ENCODE data around the gene AP1G2. TPM values are rescaled to one million over a fixed set of nuclear protein-coding genes. Genes with fewer than 3 reads are reported as not detected.

Gene AP1G2
- total RNA-seq, 2 donors from 2014 or later = 193 to 370 TPM

DNA sequence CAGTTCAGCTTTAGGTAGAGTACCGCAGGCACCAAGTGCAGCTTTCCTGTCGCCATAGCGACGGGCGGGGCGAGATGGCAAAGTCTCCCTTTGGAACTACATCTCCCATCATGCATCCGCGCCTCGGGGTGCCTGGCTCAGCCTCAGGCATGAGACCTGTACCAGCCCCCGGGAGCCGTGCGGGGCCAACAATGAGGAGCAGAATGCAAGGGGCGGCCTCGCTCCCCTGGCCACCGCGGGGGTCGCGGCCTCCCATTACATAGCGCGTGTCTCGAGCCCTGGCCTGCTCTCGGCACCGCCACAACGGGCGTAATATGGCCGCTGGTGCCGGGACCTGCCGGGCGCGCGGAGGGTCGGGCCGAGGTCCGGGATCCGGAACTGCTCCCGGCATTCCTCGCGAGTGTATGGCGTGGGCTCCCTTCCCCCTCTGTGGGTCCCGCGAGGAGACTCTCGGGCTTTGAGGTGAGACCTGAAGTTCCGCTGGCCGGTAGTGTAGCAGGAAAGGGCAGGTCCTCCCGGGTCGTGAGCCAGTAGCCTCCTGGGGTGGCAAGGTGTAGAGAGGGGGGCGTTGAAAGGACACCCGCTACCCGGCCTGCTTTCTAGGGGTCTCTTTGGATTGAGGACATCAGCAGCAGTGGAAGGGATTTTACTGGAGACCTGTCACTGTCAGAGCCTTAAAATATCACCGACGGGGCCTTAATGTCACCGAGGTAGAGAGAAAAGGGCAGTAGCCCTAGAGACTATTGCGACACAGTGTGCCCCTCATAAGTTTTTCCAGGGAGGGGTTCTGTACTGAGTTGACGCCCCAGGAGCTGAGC, 11.5 kb downstream of the AP1G2 start, which contains the start of gene THTPA:
Gene THTPA, plus strand, starts transcription at position 390 of the 818 bp plus-strand sequence. CDS start 487 bp downstream, outside the sequence.
- H3K36me3 Mint-ChIP-seq = peaks cover 0 to 20% of the 10 kb centered on the region in 2 donors

DNA sequence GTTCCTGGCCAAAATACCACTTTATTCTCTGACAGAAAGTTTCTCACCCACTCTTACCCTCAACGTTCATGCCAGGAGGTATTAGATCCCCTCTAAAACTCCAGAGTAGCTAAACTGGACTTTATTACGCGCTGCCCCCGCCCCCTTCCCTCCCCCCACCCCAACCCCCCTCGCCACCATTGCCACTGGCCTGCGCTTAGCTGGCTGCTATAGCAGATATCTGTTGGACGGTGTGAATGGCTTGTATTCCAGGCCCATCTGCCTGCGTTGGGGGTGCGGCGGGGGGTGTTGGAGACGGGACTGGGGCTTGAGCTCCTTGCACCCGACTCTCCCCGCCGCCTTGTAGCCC, 12.1 kb downstream of the AP1G2 start:
- Mint-ChIP-seq H3K27ac (peak overlapping the region; percentile 97), H3K9me3 (no peaks in the 10 kb centered on the region), H3K36me3 (peaks cover 0 to 18% of the 10 kb centered on the region in 2 donors)
- ATAC-seq (no peak), DNase-seq (ENCODE audit: low spot score in 2 of 2) (no peak)

More for the DNA sequence above, 11.5 kb downstream of the AP1G2 start, which contains the start of gene THTPA:
- ATAC-seq (peak; percentile 78 to 89), DNase-seq (ENCODE audit: low spot score in 2 of 2) (peak; percentile 86 to 90)
- Mint-ChIP-seq H3K9me3 (no peaks in the 10 kb centered on the region), H3K27ac (peak within 1 kb of the TSS; percentile 97 to 99)

DNA sequence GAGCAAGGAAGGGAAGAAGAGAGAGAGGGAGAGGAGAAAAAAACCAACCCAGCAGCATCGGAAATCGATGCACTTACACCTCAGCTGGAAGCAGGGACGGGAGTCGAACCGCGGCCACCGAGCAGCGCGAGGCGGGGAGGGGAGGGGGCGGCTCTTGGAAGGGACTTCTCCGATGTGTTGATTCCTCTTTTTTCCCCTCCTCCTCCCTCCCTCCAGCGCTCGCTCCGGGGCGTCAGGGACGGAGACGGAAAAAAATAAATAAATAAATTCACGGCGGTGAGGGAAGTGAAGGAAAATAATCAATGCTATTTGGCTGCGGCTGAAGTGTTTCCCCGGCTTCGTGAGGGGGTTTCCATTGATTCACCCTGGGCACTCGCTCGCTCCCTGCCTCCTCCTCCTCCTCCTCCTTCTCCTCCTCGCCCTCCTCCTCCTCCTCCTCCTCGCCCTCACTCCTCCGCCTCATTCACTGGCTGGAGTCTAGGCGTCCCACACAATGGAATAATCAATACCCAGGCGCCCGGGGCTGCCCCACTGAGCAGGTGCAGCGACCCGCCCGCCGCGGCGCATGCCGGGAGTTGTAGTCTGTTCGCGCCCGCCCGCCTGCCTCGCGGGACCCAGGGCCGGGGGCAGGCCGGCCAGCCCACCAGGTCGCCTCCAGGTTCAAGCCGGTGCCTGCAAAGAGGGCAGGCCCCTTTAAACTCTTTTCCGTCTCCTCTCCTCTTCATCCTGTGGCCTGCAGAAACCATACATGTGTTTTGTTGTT, 16.1 kb downstream of the AP1G2 start, which contains the start of gene ZFHX2:
Gene ZFHX2, minus strand, starts transcription at position 500 of the 763 bp plus-strand sequence. CDS start 16,440 bp downstream, outside the sequence.
- peak; percentile 80 to 82 for DNase-seq (ENCODE audit: low spot score in 2 of 2)
- H3K9me3 Mint-ChIP-seq = no peaks in the 10 kb centered on the region
- peak within 1 kb of the TSS; percentile 82 to 92 for H3K27ac Mint-ChIP-seq
- peak; percentile 79 to 82 for ATAC-seq
- H3K36me3 Mint-ChIP-seq = peaks cover 0 to 6% of the 10 kb centered on the region in 2 donors

DNA sequence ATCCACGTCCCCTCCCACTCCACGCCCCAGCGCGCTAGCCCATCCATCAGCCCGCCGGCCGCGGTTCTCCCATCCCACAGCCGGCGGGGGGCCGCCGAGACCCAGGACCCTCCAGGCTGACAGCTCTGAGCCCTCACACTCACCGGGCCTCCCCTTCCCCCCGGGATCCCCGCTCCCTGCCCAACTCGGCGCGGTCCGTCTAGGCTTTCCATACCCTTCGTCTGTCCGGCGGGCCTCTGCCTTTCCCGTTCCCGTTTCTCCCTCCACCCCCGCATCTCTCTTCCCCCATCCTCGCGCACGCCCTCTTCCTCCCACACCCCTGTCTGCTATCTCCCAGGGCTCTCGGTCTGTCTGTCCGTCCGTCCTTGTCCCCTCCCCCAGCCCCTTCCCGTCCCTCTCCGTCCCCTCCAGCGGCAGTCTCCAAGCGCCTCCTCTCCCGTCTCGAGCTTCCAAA, 16.8 kb downstream of the AP1G2 start:
- Mint-ChIP-seq H3K36me3 (no peaks in the 10 kb centered on the region), H3K9me3 (no peaks in the 10 kb centered on the region), H3K27ac (no peak overlapping the region)
- no peak for ATAC-seq
- no peak for DNase-seq (ENCODE audit: low spot score in 2 of 2)

DNA sequence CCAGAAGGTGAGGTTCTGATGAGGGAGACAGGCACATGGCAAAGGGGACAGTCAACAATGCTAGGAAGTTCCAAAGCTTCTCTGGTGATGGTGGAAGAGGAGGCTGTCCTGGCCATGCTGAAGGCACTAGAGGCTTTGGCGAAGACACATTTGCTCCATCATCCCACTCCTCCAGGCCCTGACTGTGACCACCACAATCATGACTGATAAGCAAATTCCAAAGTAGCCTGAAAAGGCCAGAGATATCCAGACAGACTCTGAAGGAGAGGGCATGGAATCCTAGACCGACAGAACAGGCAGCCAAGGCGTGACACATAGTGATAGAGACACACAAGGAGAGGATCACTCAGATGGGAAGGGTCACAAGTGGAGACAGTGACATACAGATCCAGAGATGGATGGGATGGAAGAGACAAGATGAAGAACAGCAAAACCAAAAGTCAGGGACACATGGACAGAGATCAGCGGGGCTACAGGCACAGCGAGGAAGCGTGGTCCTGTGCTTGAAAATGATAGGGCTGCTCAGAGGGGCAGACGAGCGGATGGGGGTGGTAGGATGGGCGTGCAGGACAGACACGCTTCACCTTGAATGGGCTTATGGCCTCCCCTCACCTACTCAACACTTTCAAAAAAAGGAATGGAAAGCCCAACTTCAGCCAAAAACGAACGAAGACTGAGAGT, 17.3 kb downstream of the AP1G2 start:
- no peak for DNase-seq (ENCODE audit: low spot score in 2 of 2)
- H3K36me3 Mint-ChIP-seq = no peaks in the 10 kb centered on the region
- no peaks in the 10 kb centered on the region for H3K9me3 Mint-ChIP-seq
- no peak overlapping the region for H3K27ac Mint-ChIP-seq
- ATAC-seq = no peak

GRCh38 chr14:23548351-23549318, 19.0 kb downstream of the AP1G2 start:
- Mint-ChIP-seq H3K9me3 (no peaks in the 10 kb centered on the region), H3K36me3 (no peaks in the 10 kb centered on the region), H3K27ac (no peak overlapping the region)
- DNase-seq (ENCODE audit: low spot score in 2 of 2) (no peak), ATAC-seq (no peak)

DNA sequence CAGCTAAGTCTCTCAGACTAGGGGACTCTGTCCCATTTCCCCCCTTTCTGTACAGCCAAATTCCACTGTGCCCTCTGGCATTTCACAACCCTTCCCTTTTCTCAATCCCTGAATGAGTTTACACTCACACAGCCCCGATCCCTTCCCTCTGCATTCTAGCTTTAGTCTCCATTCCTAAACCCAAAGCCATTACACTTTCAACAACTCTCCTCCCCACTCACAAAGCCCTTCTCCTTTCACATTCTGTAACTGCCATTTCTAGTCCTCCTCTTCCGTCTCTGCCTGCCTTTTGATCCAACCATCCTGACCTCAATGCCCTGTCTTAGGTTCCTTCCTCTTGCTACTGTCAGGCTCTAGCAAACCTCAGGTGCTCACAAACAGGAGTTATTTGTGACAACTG, 19.7 kb downstream of the AP1G2 start:
- ATAC-seq = no peak
- Mint-ChIP-seq H3K9me3 (no peaks in the 10 kb centered on the region), H3K27ac (no peak overlapping the region), H3K36me3 (no peaks in the 10 kb centered on the region)
- DNase-seq (ENCODE audit: low spot score in 2 of 2) = no peak

- H3K9me3 Mint-ChIP-seq = no peaks in the 10 kb centered on the region
- ATAC-seq (no peak), DNase-seq (ENCODE audit: low spot score in 2 of 2) (no peak)
- H3K27ac Mint-ChIP-seq = no peak overlapping the region
- H3K36me3 Mint-ChIP-seq = no peaks in the 10 kb centered on the region
These were observed 21.0 kb downstream of the AP1G2 start for GRCh38 chr14:23546450-23547035.

- DNase-seq (ENCODE audit: low spot score in 2 of 2) (no peak), ATAC-seq (no peak)
- H3K36me3 Mint-ChIP-seq = no peaks in the 10 kb centered on the region
- no peak overlapping the region for H3K27ac Mint-ChIP-seq
- H3K9me3 Mint-ChIP-seq = no peaks in the 10 kb centered on the region
These were observed 21.7 kb downstream of the AP1G2 start for GRCh38 chr14:23545740-23546365.

GRCh38 chr14:23544511-23545447, 22.8 kb downstream of the AP1G2 start:
- no peak for DNase-seq (ENCODE audit: low spot score in 2 of 2)
- no peak for ATAC-seq
- Mint-ChIP-seq H3K9me3 (no peaks in the 10 kb centered on the region), H3K27ac (no peak overlapping the region), H3K36me3 (no peaks in the 10 kb centered on the region)

- H3K27ac Mint-ChIP-seq = no peak overlapping the region
- no peaks in the 10 kb centered on the region for H3K36me3 Mint-ChIP-seq
- no peak for ATAC-seq
- no peaks in the 10 kb centered on the region for H3K9me3 Mint-ChIP-seq
- DNase-seq (ENCODE audit: low spot score in 2 of 2) = no peak
These were observed 24.2 kb downstream of the AP1G2 start for GRCh38 chr14:23543403-23543802.

DNA sequence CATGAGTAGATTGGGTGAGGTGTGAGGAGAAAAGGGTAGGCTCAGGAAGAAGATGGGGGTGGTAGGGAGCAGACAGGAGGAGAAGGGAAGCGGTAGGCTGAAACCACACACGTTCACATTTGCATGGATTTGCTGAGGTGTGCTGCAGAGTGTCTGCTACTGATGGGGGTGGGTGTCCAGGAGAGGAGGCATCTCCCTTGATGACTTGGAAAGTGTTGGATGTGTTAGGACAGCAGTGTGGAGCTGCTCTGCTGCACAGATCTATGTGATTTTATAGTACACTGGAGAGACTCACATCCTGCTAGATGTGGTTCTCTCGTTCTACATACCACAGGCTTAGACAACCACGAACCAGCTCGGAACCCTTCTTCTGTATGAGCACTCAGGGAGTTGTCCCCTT, 25.3 kb downstream of the AP1G2 start:
- ATAC-seq (no peak), DNase-seq (ENCODE audit: low spot score in 2 of 2) (no peak)
- H3K27ac Mint-ChIP-seq = no peak overlapping the region
- no peaks in the 10 kb centered on the region for H3K9me3 Mint-ChIP-seq
- H3K36me3 Mint-ChIP-seq = no peaks in the 10 kb centered on the region

DNA sequence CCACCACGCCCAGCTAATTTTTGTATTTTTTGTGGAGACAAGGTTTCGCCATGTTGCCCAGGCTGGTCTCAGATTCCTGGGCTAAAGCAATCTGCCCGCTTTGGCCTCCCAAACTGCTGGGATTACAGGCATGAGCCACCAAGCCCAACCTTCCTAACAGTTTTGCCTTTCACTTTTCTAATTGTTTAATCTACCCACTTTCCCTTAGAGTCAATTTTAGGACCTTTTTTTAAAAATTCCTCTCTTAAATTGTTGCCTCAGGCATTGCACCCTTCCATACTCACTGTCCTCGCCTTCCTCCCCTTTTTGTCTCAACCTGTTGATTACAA, 27.5 kb downstream of the AP1G2 start:
- H3K9me3 Mint-ChIP-seq = no peaks in the 10 kb centered on the region
- no peaks in the 10 kb centered on the region for H3K36me3 Mint-ChIP-seq
- no peak overlapping the region for H3K27ac Mint-ChIP-seq
- DNase-seq (ENCODE audit: low spot score in 2 of 2) (no peak), ATAC-seq (no peak)

Data from activated naive CD4-positive, alpha-beta T cell treated with anti-CD3 and anti-CD28 coated beads, Interleukin-2, amount 50 U/mL, for 72 hours (primary cell).